Keratinocyte (primary cell): ENCODE data around the gene KRTAP5-2. TPM values are rescaled to one million over a fixed set of nuclear protein-coding genes. Genes with fewer than 3 reads are reported as not detected.

Experiments used
- DNase-seq: peaks from one replicate; pipeline ENCODE4 v3.0.0-alpha.2; 2011; ENCODE audit warnings: low read depth, missing footprints, low spot score
- FAIRE-seq: peaks from 2 replicates; lab custom pipeline; 2011; peaks lifted over from hg19 to GRCh38; lab: Jason Lieb, UNC
- H2AFZ ChIP-seq: 2 replicates; pipeline ENCODE4 v1.6.0; 2012; ENCODE audit warnings: low read length, control low read depth, inconsistent platforms; ENCODE audit not compliant: control insufficient read depth
- H3K27ac ChIP-seq: 2 replicates; pipeline ENCODE4 v1.5.1; 2011; ENCODE audit warnings: low read length; ENCODE audit not compliant: control insufficient read depth, insufficient read depth
- H3K27me3 ChIP-seq: 3 replicates; pipeline ENCODE4 v1.6.0; 2011; ENCODE audit warnings: low read length; ENCODE audit not compliant: control insufficient read depth, insufficient read depth; ENCODE audit errors: extremely low read depth
- H3K36me3 ChIP-seq, 2 experiments: 2 replicates in 1 of 2; 3 replicates in 1 of 2; pipeline ENCODE4 v1.5.1; 2011; ENCODE audit warnings: low read length in 2 of 2, mild to moderate bottlenecking in 1 of 2; ENCODE audit not compliant: control insufficient read depth in 2 of 2, insufficient read depth in 2 of 2; ENCODE audit errors: extremely low read depth in 1 of 2
- H3K4me1 ChIP-seq: 3 replicates; pipeline ENCODE4 v1.5.1; 2011; ENCODE audit warnings: low read length; ENCODE audit not compliant: control insufficient read depth, insufficient read depth; ENCODE audit errors: extremely low read depth
- H3K4me2 ChIP-seq: 3 replicates; pipeline ENCODE4 v1.6.0; 2011; ENCODE audit warnings: low read depth, low read length; ENCODE audit not compliant: control insufficient read depth, insufficient read depth; ENCODE audit errors: extremely low read depth
- H3K4me3 ChIP-seq, 3 experiments: fragments of 200-600 bp in 1 of 3; sonication (generic) in 1 of 3; 2 replicates in 2 of 3; 3 replicates in 1 of 3; pipeline ENCODE4 v1.5.1; 2011 to 2016; ENCODE audit warnings: low read length in 3 of 3, mild to moderate bottlenecking in 3 of 3, control low read depth in 2 of 3, inconsistent platforms in 1 of 3, low read depth in 1 of 3, mixed read lengths in 1 of 3, mixed run types in 1 of 3, moderate library complexity in 1 of 3; ENCODE audit not compliant: control insufficient read depth in 2 of 3, insufficient read depth in 2 of 3; ENCODE audit errors: extremely low read depth in 1 of 3
- H3K79me2 ChIP-seq: 2 replicates; pipeline ENCODE4 v1.6.0; 2012; ENCODE audit warnings: low read length; ENCODE audit not compliant: control insufficient read depth, insufficient read depth
- H3K9ac ChIP-seq: 3 replicates; pipeline ENCODE4 v1.6.0; 2011; ENCODE audit warnings: low read length; ENCODE audit not compliant: control insufficient read depth, insufficient read depth; ENCODE audit errors: extremely low read depth
- H3K9me1 ChIP-seq: 3 replicates; pipeline ENCODE4 v1.6.0; 2011; ENCODE audit warnings: low read length; ENCODE audit not compliant: control insufficient read depth, insufficient read depth; ENCODE audit errors: extremely low read depth
- H3K9me3 ChIP-seq: 2 replicates; pipeline ENCODE4 v1.5.1; 2012; ENCODE audit warnings: low read depth, low read length; ENCODE audit not compliant: control insufficient read depth
- H4K20me1 ChIP-seq: 3 replicates; pipeline ENCODE4 v1.6.0; 2011; ENCODE audit warnings: low read length; ENCODE audit not compliant: control insufficient read depth, insufficient read depth; ENCODE audit errors: extremely low read depth
- EZH2 ChIP-seq: IDR thresholded peaks from one replicate; pipeline ENCODE4 v1.6.1; 2012; ENCODE audit warnings: inconsistent platforms, mild to moderate bottlenecking, low read length, moderate library complexity
- dilution Hi-C: fragments of 300-500 bp; cut with MboI; formaldehyde crosslinking; loops from one replicate; pipeline ENCODE4 v1.7.0; 2020; ENCODE audit warnings: low sequenced_read_pairs; ENCODE audit not compliant: extremely low pct_ligation_motif_present
- polyA plus RNA-seq, 5 experiments: library from polyadenylated mRNA; depleted of rRNA in 3 of 5; stranded (reverse) in 3 of 5; stranded (forward) in 1 of 5; unstranded in 1 of 5; fragments of >200 nt; gene quantifications; 1 replicate in 1 of 5; 2 replicates in 3 of 5; 3 replicates in 1 of 5; pipeline versions ENCODE4 v1.2.1 to v1.2.3, GENCODE V29; 2011 to 2012; ENCODE audit warnings: missing spikeins in 2 of 5, low read depth in 1 of 5, low replicate concordance in 1 of 5
- TF ChIP-seq, protein P1 (sequence below), 3 experiments: IDR thresholded peaks in 1 of 3; conservative IDR thresholded peaks in 1 of 3; optimal IDR thresholded peaks in 1 of 3; 2 replicates in 2 of 3; 3 replicates in 1 of 3; pipeline versions ENCODE3 to v1.5.1; 2011; ENCODE audit warnings: low read length in 3 of 3, mild to moderate bottlenecking in 3 of 3, moderate library complexity in 2 of 3, control low read depth in 1 of 3, inconsistent platforms in 1 of 3; ENCODE audit not compliant: insufficient read depth in 2 of 3; ENCODE audit errors: extremely low read depth in 1 of 3

The KRTAP5-2 gene
- polyA plus RNA-seq, 1 donor (not counting 4 experiments of a cell fraction or from before 2014, with no cell fraction given) = not detected

DNA sequence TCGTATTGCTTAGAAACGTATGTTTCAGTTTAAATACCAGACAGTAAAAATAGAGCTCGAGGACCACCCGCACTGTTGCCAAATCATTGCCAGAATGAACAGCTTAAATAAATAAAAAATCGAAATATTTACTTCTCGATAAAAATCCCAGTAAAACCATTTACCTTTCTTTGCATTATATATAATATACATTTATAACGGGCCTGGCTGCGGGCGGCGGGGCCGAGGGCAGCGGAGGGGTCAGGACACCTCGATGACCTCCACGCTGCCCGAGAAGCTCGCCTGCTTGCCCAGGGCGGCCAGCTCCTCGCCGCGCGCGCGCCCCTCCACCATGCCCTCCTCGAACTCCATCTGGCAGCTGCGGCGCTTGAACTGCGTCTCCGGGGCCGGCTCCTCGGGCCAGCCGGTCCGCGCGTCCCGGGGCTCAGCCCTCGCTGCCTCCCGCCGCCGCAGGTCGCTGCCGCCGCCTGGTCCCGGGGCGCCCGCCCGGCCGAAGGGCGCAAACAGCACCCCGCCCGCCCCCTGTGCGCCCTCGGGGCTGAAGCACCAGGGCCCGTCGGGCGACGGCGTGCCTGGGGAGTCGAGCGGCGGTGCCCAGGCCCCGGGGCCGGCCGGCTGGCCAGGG is 41.7 kb downstream of the KRTAP5-2 start:
- TF ChIP-seq, protein P1, sequence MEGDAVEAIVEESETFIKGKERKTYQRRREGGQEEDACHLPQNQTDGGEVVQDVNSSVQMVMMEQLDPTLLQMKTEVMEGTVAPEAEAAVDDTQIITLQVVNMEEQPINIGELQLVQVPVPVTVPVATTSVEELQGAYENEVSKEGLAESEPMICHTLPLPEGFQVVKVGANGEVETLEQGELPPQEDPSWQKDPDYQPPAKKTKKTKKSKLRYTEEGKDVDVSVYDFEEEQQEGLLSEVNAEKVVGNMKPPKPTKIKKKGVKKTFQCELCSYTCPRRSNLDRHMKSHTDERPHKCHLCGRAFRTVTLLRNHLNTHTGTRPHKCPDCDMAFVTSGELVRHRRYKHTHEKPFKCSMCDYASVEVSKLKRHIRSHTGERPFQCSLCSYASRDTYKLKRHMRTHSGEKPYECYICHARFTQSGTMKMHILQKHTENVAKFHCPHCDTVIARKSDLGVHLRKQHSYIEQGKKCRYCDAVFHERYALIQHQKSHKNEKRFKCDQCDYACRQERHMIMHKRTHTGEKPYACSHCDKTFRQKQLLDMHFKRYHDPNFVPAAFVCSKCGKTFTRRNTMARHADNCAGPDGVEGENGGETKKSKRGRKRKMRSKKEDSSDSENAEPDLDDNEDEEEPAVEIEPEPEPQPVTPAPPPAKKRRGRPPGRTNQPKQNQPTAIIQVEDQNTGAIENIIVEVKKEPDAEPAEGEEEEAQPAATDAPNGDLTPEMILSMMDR (optimal IDR thresholded peaks at IDR 0.05 in 1 of 3, IDR thresholded peaks at IDR 0.05 in 1 of 3, conservative IDR thresholded peaks at IDR 0.05 in 1 of 3; ENCODE audit: extremely low read depth in 1 of 3, insufficient read depth in 2 of 3, low read length in 3 of 3) = no peak
- TF ChIP-seq EZH2 = no peak
- no peak overlapping the region for H3K27ac ChIP-seq
- no peaks in the 10 kb centered on the region for H3K9me1 ChIP-seq
- H4K20me1 ChIP-seq = no peaks in the 10 kb centered on the region
- H3K4me3 ChIP-seq = no peak overlapping the region
- no peaks in the 10 kb centered on the region for H3K79me2 ChIP-seq
- no peak overlapping the region for H3K9ac ChIP-seq
- no peak overlapping the region for H2AFZ ChIP-seq
- DNase-seq (no peak), FAIRE-seq (no peak)
- no peaks in the 10 kb centered on the region for H3K9me3 ChIP-seq
- H3K4me1 ChIP-seq = peaks cover 11% of the 10 kb centered on the region
- H3K4me2 ChIP-seq = no peak overlapping the region
- no peaks in the 10 kb centered on the region for H3K36me3 ChIP-seq
- H3K27me3 ChIP-seq = peaks cover 7% of the 10 kb centered on the region
- dilution Hi-C loops = no loop called here

DNA sequence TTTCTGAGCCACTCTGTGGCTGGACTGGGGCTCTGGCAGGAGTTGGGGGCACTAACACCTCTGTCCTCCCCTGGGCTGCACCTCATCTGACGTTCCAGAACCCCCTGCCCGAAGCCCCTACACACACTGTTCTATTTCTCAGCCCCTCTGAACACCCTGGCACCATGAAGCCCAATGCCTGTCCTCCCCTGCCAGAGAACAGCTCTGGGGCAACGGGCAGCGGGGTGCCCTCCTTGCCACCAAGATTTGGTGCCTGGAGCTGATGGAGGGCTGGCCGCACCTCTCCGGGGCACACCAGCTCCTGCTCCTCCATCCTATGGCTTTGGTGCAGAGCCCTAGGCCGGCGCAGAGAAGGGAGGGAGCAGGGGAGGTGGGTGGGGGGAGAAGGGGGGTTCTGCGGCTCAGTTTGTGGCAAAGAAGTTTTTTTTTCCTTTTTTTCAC is 42.4 kb downstream of the KRTAP5-2 start:
- no peak overlapping the region for H3K4me3 ChIP-seq
- H3K9me1 ChIP-seq = no peaks in the 10 kb centered on the region
- H2AFZ ChIP-seq = no peak overlapping the region
- H3K4me2 ChIP-seq = no peak overlapping the region
- H3K36me3 ChIP-seq = no peaks in the 10 kb centered on the region
- no peak overlapping the region for H3K27ac ChIP-seq
- no peak for TF ChIP-seq EZH2
- TF ChIP-seq, protein P1 (optimal IDR thresholded peaks at IDR 0.05 in 1 of 3, IDR thresholded peaks at IDR 0.05 in 1 of 3, conservative IDR thresholded peaks at IDR 0.05 in 1 of 3; ENCODE audit: extremely low read depth in 1 of 3, insufficient read depth in 2 of 3, low read length in 3 of 3) = no peak
- H3K79me2 ChIP-seq = no peaks in the 10 kb centered on the region
- H3K9ac ChIP-seq = no peak overlapping the region
- H3K4me1 ChIP-seq = peaks cover 11% of the 10 kb centered on the region
- H3K27me3 ChIP-seq = peaks cover 7% of the 10 kb centered on the region
- no peaks in the 10 kb centered on the region for H4K20me1 ChIP-seq
- dilution Hi-C loops = no loop called here
- DNase-seq = no peak
- no peak for FAIRE-seq
- H3K9me3 ChIP-seq = no peaks in the 10 kb centered on the region
